ENCODE measurements around the gene FHOD3.

FHOD3 gene

GRCh38 chr18:36559149-36559857 lies 261.8 kb downstream of the FHOD3 start:
- DNase-seq (ENCODE audit: low read depth), result no peak
- no peak overlapping the region for H3K4me3 ChIP-seq (ENCODE audit: low read depth, low read length)
- TF ChIP-seq MYC (IDR thresholded peaks at IDR 0.05; ENCODE audit: low read depth, low read length) (no peak), MAX (IDR thresholded peaks at IDR 0.05; ENCODE audit: low read depth, low read length) (no peak), POLR2A (IDR thresholded peaks at IDR 0.05; ENCODE audit: extremely low read depth, insufficient read length) (no peak)
- TF ChIP-seq, protein P1, sequence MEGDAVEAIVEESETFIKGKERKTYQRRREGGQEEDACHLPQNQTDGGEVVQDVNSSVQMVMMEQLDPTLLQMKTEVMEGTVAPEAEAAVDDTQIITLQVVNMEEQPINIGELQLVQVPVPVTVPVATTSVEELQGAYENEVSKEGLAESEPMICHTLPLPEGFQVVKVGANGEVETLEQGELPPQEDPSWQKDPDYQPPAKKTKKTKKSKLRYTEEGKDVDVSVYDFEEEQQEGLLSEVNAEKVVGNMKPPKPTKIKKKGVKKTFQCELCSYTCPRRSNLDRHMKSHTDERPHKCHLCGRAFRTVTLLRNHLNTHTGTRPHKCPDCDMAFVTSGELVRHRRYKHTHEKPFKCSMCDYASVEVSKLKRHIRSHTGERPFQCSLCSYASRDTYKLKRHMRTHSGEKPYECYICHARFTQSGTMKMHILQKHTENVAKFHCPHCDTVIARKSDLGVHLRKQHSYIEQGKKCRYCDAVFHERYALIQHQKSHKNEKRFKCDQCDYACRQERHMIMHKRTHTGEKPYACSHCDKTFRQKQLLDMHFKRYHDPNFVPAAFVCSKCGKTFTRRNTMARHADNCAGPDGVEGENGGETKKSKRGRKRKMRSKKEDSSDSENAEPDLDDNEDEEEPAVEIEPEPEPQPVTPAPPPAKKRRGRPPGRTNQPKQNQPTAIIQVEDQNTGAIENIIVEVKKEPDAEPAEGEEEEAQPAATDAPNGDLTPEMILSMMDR (IDR thresholded peaks at IDR 0.05; ENCODE audit: low read depth, low read length), result no peak

- H3K4me3 ChIP-seq (ENCODE audit: low read depth, low read length), result no peak overlapping the region
- no peak for DNase-seq (ENCODE audit: low read depth)
- TF ChIP-seq MAX (IDR thresholded peaks at IDR 0.05; ENCODE audit: low read depth, low read length) (no peak), POLR2A (IDR thresholded peaks at IDR 0.05; ENCODE audit: extremely low read depth, insufficient read length) (no peak), MYC (IDR thresholded peaks at IDR 0.05; ENCODE audit: low read depth, low read length) (no peak)
- TF ChIP-seq, protein P1 (IDR thresholded peaks at IDR 0.05; ENCODE audit: low read depth, low read length), result no peak
Observed at GRCh38 chr18:36560187-36560586, 262.7 kb downstream of the FHOD3 start.

DNA sequence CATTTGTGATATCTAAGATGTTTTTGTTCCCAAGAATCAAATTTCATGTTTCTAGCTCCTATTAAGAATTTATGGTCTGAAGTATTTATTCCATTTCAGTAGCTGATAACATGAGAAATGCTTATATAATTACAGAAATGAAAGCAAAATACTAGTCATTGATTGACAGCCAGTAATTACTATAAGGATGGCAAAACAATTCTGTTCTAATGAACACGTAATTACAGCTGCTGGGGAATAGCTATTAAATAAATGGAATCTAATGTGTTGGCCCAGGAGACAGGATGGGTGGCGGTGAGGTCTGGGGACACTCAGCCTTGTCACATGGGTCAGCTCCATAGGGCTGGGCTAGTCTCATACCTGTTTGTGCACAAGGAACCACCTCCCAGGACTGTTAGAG lies 263.5 kb downstream of the FHOD3 start:
- TF ChIP-seq MAX (IDR thresholded peaks at IDR 0.05; ENCODE audit: low read depth, low read length), result no peak
- no peak for TF ChIP-seq POLR2A (IDR thresholded peaks at IDR 0.05; ENCODE audit: extremely low read depth, insufficient read length)
- TF ChIP-seq, protein P1 (IDR thresholded peaks at IDR 0.05; ENCODE audit: low read depth, low read length), result no peak
- no peak for TF ChIP-seq MYC (IDR thresholded peaks at IDR 0.05; ENCODE audit: low read depth, low read length)
- no peak for DNase-seq (ENCODE audit: low read depth)
- no peak overlapping the region for H3K4me3 ChIP-seq (ENCODE audit: low read depth, low read length)

DNA sequence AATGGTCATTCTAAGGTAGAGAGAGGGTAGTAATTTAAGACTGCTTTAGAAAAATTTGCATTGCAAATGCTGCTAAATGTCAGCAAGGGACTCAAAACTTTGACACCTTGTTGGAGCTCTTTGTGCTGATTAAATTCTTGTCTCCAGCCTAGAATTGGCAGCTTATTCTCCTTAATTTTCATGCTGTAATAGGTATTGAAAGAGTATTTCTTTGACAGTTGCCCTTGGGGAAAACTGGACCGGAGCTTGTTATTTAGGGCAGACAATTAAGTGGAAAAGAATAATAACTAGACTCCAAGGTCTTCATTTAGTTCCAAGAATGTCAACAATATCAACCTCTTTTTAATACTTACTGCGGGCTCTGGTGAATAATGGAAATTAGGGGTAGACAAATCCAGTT lies 267.3 kb downstream of the FHOD3 start:
- H3K4me3 ChIP-seq (ENCODE audit: low read depth, low read length), result no peak overlapping the region
- DNase-seq (ENCODE audit: low read depth), result no peak
- TF ChIP-seq, protein P1 (IDR thresholded peaks at IDR 0.05; ENCODE audit: low read depth, low read length), result no peak
- TF ChIP-seq POLR2A (IDR thresholded peaks at IDR 0.05; ENCODE audit: extremely low read depth, insufficient read length) (no peak), MYC (IDR thresholded peaks at IDR 0.05; ENCODE audit: low read depth, low read length) (no peak), MAX (IDR thresholded peaks at IDR 0.05; ENCODE audit: low read depth, low read length) (no peak)

GRCh38 chr18:36567800-36568199 lies 270.3 kb downstream of the FHOD3 start:
- no peak for DNase-seq (ENCODE audit: low read depth)
- no peak overlapping the region for H3K4me3 ChIP-seq (ENCODE audit: low read depth, low read length)
- TF ChIP-seq MYC (IDR thresholded peaks at IDR 0.05; ENCODE audit: low read depth, low read length), result no peak
- TF ChIP-seq MAX (IDR thresholded peaks at IDR 0.05; ENCODE audit: low read depth, low read length), result no peak
- TF ChIP-seq, protein P1 (IDR thresholded peaks at IDR 0.05; ENCODE audit: low read depth, low read length), result no peak
- TF ChIP-seq POLR2A (IDR thresholded peaks at IDR 0.05; ENCODE audit: extremely low read depth, insufficient read length), result no peak
